ENCODE measurements around the gene MUC5AC.
"Not testable (repeated sequence)": the region's sequence is repeated elsewhere in the genome, so short reads cannot be mapped to it uniquely, and the experiment has no call there.

Gene MUC5AC

DNA sequence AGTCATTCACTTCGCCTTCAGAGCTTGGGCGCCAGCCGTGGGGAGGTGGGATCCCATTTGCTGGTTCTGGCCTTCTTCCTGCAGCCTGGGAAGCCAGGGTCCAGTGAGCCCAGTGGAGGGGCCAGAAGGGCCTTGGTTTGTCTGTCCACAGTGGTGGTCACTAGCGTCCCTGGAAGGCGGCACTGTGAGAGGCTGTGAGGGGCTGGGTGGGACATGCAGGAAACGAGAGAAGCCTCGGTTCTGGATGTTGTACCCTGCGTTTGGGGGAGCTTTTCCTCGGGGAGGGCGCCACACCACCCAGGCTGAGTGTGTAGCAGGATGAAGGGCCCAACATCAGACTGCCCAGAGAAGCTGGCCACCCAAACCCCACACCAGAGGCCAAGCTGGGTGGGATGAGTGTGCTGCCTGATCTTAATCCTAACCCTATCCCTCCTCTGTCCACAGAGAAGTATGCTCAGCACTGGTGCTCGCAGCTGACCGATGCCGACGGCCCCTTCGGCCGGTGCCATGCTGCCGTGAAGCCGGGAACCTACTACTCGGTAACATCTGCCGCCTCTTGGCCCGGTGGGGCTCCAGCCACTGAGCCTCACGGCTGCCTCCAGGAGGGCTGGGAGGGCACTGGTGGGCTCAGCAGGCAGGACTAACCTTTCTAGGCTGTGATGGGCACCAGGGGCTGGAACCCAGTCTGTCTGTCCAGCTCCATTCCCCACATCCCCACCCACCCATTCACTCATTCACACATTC, 14.4 kb downstream of the MUC5AC start:
- 0 out of 2 replicates have a peak, but pooled peaks cover 3% of the 10 kb centered on the region for H4K20me1 ChIP-seq (ENCODE audit: insufficient read depth, low read length)
- H3K4me1 ChIP-seq (ENCODE audit: insufficient read depth, low read length) = no peaks in the 10 kb centered on the region
- no peaks in the 10 kb centered on the region for H3K36me3 ChIP-seq (ENCODE audit: insufficient read depth, low read length)
- H3K9ac ChIP-seq (ENCODE audit: low read depth, low read length) = no peak overlapping the region
- H3K4me3 ChIP-seq (ENCODE audit: low read depth in 1 of 2, low read length in 2 of 2) = no peak overlapping the region
- no peak overlapping the region for H3K4me2 ChIP-seq (ENCODE audit: insufficient read depth, low read length)
- no peaks in the 10 kb centered on the region for H3K9me3 ChIP-seq (ENCODE audit: insufficient read depth, low read length, severe bottlenecking)
- H3K79me2 ChIP-seq (ENCODE audit: insufficient read depth, low read length) = no peaks in the 10 kb centered on the region
- TF ChIP-seq, protein P1, sequence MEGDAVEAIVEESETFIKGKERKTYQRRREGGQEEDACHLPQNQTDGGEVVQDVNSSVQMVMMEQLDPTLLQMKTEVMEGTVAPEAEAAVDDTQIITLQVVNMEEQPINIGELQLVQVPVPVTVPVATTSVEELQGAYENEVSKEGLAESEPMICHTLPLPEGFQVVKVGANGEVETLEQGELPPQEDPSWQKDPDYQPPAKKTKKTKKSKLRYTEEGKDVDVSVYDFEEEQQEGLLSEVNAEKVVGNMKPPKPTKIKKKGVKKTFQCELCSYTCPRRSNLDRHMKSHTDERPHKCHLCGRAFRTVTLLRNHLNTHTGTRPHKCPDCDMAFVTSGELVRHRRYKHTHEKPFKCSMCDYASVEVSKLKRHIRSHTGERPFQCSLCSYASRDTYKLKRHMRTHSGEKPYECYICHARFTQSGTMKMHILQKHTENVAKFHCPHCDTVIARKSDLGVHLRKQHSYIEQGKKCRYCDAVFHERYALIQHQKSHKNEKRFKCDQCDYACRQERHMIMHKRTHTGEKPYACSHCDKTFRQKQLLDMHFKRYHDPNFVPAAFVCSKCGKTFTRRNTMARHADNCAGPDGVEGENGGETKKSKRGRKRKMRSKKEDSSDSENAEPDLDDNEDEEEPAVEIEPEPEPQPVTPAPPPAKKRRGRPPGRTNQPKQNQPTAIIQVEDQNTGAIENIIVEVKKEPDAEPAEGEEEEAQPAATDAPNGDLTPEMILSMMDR (IDR thresholded peaks at IDR 0.05; ENCODE audit: borderline replicate concordance, extremely low read depth, low read length, poor library complexity, severe bottlenecking) = no peak
- no peak for TF ChIP-seq EZH2 (IDR thresholded peaks at IDR 0.05; ENCODE audit: borderline replicate concordance, low read depth, low read length, severe bottlenecking)
- H3K27ac ChIP-seq (ENCODE audit: low read length) = no peak overlapping the region
- H3K27me3 ChIP-seq (ENCODE audit: insufficient read depth, low read length, poor library complexity) = no peaks in the 10 kb centered on the region
- ATAC-seq (ENCODE audit: insufficient read depth, low read depth) = no peak
- no peak overlapping the region for H2AFZ ChIP-seq (ENCODE audit: low read depth, low read length)
- no peak for DNase-seq

DNA sequence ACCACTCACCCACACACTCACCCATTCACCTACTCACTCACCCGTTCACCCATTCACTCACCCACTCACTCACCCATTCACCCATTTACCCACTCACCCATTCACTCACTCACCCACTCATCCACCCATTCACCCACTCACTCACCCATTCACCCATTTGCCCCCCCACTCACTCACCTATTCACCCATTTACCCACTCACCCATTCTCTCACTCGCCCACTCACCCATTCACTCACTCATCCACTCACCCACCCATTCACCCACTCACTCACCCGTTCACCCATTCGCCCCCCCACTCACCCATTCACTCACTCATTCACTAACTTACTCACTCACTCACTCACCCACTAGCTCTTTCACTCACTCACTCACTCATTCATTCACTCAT, 15.0 kb downstream of the MUC5AC start:
- Histone ChIP-seq H3K27ac (ENCODE audit: low read length) (no peak overlapping the region), H3K4me3 (ENCODE audit: low read depth in 1 of 2, low read length in 2 of 2) (no peak overlapping the region), H3K27me3 (ENCODE audit: insufficient read depth, low read length, poor library complexity) (no peaks in the 10 kb centered on the region), H4K20me1 (ENCODE audit: insufficient read depth, low read length) (0 out of 2 replicates have a peak, but pooled peaks cover 3% of the 10 kb centered on the region), H3K9me3 (ENCODE audit: insufficient read depth, low read length, severe bottlenecking) (no peaks in the 10 kb centered on the region), H3K79me2 (ENCODE audit: insufficient read depth, low read length) (no peaks in the 10 kb centered on the region), H3K36me3 (ENCODE audit: insufficient read depth, low read length) (no peaks in the 10 kb centered on the region), H3K4me2 (ENCODE audit: insufficient read depth, low read length) (no peak overlapping the region), H2AFZ (ENCODE audit: low read depth, low read length) (no peak overlapping the region), H3K9ac (ENCODE audit: low read depth, low read length) (no peak overlapping the region), H3K4me1 (ENCODE audit: insufficient read depth, low read length) (no peaks in the 10 kb centered on the region)
- TF ChIP-seq, protein P1 (IDR thresholded peaks at IDR 0.05; ENCODE audit: borderline replicate concordance, extremely low read depth, low read length, poor library complexity, severe bottlenecking) = no peak
- no peak for TF ChIP-seq EZH2 (IDR thresholded peaks at IDR 0.05; ENCODE audit: borderline replicate concordance, low read depth, low read length, severe bottlenecking)
- DNase-seq = no peak
- ATAC-seq (ENCODE audit: insufficient read depth, low read depth) = no peak

DNA sequence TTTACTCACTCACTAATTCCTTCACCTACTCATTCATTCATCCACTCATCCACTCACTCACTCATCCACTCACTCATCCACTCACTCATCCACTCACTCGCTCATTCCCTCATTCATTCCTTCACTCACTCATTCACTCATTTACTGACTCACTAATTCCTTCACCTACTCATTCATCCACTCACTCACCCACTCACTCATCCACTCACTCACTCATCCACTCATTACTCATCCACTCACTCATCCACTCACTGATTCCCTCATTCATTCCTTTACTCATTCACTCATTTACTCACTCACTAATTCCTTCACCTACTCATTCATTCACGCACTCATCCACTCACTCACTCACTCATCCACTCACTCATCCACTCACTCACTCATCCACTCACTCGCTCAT, 15.6 kb downstream of the MUC5AC start:
- not testable (repeated sequence) for H3K4me2 ChIP-seq (ENCODE audit: insufficient read depth, low read length); H3K36me3 ChIP-seq (ENCODE audit: insufficient read depth, low read length); DNase-seq; H3K27ac ChIP-seq (ENCODE audit: low read length); ATAC-seq (ENCODE audit: insufficient read depth, low read depth); H3K9ac ChIP-seq (ENCODE audit: low read depth, low read length); H4K20me1 ChIP-seq (ENCODE audit: insufficient read depth, low read length); H3K4me1 ChIP-seq (ENCODE audit: insufficient read depth, low read length); H3K9me3 ChIP-seq (ENCODE audit: insufficient read depth, low read length, severe bottlenecking); H3K27me3 ChIP-seq (ENCODE audit: insufficient read depth, low read length, poor library complexity); H3K4me3 ChIP-seq (ENCODE audit: low read depth in 1 of 2, low read length in 2 of 2); H3K79me2 ChIP-seq (ENCODE audit: insufficient read depth, low read length); H2AFZ ChIP-seq (ENCODE audit: low read depth, low read length)

DNA sequence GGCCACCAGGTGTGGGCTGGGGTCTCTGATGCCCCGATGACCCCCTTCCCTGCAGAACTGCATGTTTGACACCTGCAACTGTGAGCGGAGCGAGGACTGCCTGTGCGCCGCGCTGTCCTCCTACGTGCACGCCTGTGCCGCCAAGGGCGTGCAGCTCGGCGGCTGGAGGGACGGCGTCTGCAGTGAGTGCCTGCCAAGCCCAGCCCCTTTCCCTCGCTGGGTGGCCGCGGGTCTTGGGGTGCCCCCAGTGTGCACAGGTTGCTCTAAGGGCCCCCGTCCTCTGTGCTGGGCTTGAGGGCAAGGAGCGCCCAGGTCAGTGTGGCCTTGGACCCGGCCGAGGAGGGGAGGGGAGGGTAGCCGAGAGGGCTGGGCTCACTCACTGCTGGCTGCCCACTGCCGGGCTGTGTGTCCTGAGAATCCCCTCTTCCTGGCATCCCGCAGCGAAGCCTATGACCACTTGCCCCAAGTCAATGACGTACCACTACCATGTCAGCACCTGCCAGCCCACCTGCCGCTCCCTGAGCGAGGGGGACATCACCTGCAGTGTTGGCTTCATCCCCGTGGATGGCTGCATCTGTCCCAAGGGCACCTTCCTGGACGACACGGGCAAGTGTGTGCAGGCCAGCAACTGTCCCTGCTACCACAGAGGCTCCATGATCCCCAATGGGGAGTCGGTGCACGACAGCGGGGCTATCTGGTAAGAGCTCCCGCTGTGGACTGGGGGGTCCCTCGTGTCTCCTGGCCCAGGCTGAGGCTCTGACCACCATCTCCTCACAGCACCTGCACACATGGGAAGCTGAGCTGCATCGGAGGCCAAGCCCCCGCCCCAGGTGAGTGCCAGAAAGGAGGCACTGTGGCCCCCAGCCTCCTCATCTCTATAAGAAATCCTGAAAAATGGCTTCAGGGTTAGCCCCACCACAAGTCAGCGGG, 17.0 kb downstream of the MUC5AC start:
- Histone ChIP-seq H3K27me3 (ENCODE audit: insufficient read depth, low read length, poor library complexity) (no peaks in the 10 kb centered on the region), H3K27ac (ENCODE audit: low read length) (no peak overlapping the region), H3K36me3 (ENCODE audit: insufficient read depth, low read length) (no peaks in the 10 kb centered on the region), H3K4me1 (ENCODE audit: insufficient read depth, low read length) (no peaks in the 10 kb centered on the region), H4K20me1 (ENCODE audit: insufficient read depth, low read length) (0 out of 2 replicates have a peak, but pooled peaks cover 3% of the 10 kb centered on the region), H3K9me3 (ENCODE audit: insufficient read depth, low read length, severe bottlenecking) (no peaks in the 10 kb centered on the region), H3K9ac (ENCODE audit: low read depth, low read length) (no peak overlapping the region), H2AFZ (ENCODE audit: low read depth, low read length) (no peak overlapping the region), H3K4me2 (ENCODE audit: insufficient read depth, low read length) (no peak overlapping the region), H3K79me2 (ENCODE audit: insufficient read depth, low read length) (no peaks in the 10 kb centered on the region), H3K4me3 (ENCODE audit: low read depth in 1 of 2, low read length in 2 of 2) (no peak overlapping the region)
- DNase-seq (no peak), ATAC-seq (ENCODE audit: insufficient read depth, low read depth) (no peak)
- TF ChIP-seq, protein P1 (IDR thresholded peaks at IDR 0.05; ENCODE audit: borderline replicate concordance, extremely low read depth, low read length, poor library complexity, severe bottlenecking) = no peak
- no peak for TF ChIP-seq EZH2 (IDR thresholded peaks at IDR 0.05; ENCODE audit: borderline replicate concordance, low read depth, low read length, severe bottlenecking)

Measured in DND-41 (cell line).